ENCODE data around the gene NACC2.

The NACC2 gene

GRCh38 chr9:136025481-136025880, 69.6 kb downstream of the NACC2 start:
- no peak for DNase-seq (ENCODE audit: low spot score)

GRCh38 chr9:136024696-136025316, 70.3 kb downstream of the NACC2 start:
- no peak for DNase-seq (ENCODE audit: low spot score)

- DNase-seq (ENCODE audit: low spot score) = no peak
These were observed 70.8 kb downstream of the NACC2 start for GRCh38 chr9:136024286-136024685.

GRCh38 chr9:136023410-136024225, 71.5 kb downstream of the NACC2 start:
- no peak for DNase-seq (ENCODE audit: low spot score)

GRCh38 chr9:136022731-136023409, 72.2 kb downstream of the NACC2 start:
- no peak for DNase-seq (ENCODE audit: low spot score)

- no peak for DNase-seq (ENCODE audit: low spot score)
These were observed 73.0 kb downstream of the NACC2 start for GRCh38 chr9:136021872-136022681.

- no peak for DNase-seq (ENCODE audit: low spot score)
These were observed 73.8 kb downstream of the NACC2 start for GRCh38 chr9:136021171-136021871.

GRCh38 chr9:136020671-136021070, 74.4 kb downstream of the NACC2 start:
- no peak for DNase-seq (ENCODE audit: low spot score)

GRCh38 chr9:136020206-136020605, 74.9 kb downstream of the NACC2 start:
- DNase-seq (ENCODE audit: low spot score) = no peak

- DNase-seq (ENCODE audit: low spot score) = no peak
These were observed 75.4 kb downstream of the NACC2 start for GRCh38 chr9:136019681-136020060.

GRCh38 chr9:136019041-136019680, 75.9 kb downstream of the NACC2 start:
- DNase-seq (ENCODE audit: low spot score) = no peak

GRCh38 chr9:136018257-136019031, 76.6 kb downstream of the NACC2 start:
- no peak for DNase-seq (ENCODE audit: low spot score)

- DNase-seq (ENCODE audit: low spot score) = no peak
These were observed 77.5 kb downstream of the NACC2 start for GRCh38 chr9:136017289-136018190.

GRCh38 chr9:136016572-136017288, 78.4 kb downstream of the NACC2 start:
- no peak for DNase-seq (ENCODE audit: low spot score)

- no peak for DNase-seq (ENCODE audit: low spot score)
These were observed 79.2 kb downstream of the NACC2 start for GRCh38 chr9:136015656-136016571.

- DNase-seq (ENCODE audit: low spot score) = no peak
These were observed 80.0 kb downstream of the NACC2 start for GRCh38 chr9:136014924-136015633.
